Effector CD4-positive, alpha-beta T cell (primary cell): Measurements from ENCODE around the gene CIAO2B.
"Not testable (repeated sequence)": the region's sequence is repeated elsewhere in the genome, so short reads cannot be mapped to it uniquely, and the experiment has no call there.

Experiments used
- DNase-seq: peaks from one replicate; pipeline ENCODE4 v3.0.0-alpha.2; 2020

Gene CIAO2B

GRCh38 chr16:66903544-66904427 is 30.4 kb downstream of the CIAO2B start:
- no peak for DNase-seq

DNA sequence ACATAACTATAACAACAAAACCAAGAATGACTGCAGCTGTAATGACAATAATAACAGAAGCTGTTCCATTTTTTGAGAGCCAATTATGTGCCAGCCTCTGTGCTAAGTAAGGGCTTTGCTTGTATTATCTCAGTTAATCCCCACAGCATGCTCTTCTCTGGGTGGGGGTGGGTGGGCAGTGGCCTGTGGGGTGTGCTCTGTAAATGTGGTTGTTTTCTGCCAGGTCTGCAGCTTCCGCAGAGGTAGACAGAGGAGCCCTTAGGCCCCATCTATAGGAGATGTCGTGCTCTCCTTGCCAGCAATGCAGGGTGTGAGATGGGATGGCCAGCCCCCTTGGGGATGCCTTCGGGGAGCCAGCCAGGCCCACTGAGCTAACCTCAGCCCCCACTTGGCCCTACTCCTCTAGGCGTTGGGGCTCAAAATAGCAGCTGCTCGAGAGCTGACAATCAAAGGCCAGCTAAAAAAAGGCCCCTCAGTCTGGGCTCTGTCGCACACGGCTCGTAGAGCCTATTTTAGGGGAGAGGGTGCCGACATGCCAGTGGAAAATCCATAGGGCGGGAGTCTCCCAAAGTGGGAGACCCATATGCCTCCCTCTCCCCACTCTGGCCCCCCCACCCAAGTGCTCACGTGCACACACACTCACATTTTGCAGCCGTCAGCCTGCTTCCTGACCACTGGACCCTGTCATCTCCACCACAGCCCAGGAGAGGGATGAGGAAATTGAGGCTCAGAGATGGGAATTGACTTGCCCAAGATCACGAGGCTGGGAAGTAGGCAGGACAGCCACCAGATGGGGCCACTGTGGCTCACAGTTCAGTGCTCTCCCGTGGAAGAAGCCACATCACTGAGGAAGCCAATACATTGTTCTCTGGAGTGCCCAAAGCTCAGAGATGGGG is 31.3 kb downstream of the CIAO2B start:
- no peak for DNase-seq

DNA sequence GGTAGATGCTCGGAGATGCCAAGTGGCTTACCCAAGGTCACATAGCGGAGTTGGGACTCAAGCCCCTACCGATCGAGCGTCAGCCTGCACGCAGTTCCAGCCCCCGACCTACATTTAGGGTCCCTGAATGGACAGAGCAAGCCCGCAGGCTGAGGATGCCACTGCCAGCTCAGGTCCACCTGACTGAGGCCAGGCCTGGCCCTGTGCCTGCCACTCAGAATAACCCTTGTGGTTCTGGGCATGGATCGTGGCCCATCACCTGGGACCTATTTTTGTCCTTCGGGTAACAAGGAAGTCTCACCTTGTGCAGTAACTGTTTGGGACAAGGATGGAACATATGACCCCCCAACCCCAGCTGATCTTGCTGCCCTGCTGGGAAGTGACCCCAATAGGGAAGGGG is 32.6 kb downstream of the CIAO2B start:
- DNase-seq, result no peak

DNA sequence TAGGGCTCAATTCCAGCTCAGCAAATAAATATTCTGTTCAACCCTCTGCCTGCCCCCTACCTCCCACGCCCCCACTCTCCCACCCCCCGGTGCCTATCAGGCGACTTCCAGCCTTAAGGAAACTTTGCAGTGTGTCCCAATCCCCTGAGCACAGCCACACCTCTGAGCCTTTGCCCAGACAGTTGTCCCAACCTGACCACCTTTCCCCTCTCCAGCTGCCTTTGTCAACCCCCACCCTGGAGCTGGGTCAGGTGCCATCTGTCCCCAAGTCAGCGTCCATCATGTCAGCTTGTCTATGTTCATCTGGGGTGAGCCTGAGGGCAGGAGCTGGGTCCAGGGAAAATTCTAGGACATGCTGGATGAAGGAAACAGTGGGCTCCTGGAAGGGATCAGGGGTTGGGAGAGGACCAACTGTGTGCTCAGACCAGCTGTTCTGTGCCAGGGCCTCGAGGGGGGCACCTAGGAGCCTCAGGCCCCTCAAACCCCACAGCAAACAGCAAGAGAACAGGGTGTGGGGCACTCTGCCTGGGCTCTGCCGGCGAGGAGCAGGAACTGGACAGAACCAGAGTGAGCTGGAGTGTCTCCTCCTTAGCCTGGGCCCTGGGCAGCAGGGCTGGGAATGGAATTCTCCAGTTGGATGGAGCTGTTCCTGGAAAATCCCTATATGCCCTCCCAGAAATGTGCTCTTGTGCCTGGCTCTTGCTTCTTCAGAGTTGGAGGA is 33.3 kb downstream of the CIAO2B start:
- no peak for DNase-seq

DNA sequence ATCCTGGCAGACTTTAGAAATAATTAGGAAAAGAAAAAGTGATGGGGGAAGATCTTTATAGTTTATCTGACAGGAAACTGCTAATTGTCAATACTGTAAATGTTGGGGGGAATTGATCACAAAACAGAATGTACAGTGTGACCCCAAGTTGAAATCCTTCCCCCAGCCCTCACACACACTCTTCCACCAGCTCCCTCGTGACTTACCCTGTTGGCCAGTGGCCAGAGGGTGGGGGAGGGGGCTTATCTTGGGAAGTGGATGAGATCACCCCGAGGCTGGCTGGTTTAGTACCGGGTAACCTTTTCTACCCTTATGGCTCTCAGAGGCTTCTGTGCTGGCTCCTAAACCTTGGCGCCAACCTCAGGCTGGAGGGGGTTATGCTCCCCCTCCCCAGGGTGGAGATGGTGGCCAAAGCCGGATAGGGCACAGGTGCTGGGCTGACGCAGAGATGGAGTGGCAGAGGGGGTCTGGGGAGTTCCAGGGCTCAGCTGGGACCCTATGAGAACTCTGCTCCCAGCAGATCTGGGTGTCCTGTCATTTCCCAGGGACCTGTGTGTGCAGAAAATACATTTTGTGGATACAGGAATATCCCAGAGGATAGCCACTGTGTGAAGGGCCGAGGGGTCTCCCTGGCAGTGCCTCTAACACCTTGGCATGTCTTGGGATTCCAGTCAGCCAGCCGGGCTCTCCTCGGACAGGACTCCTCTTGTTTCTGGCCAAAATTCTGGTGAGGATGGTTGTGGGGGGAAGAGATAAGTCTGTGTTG is 34.1 kb downstream of the CIAO2B start:
- DNase-seq, result no peak

- DNase-seq, result no peak
Measured at GRCh38 chr16:66899310-66899944, 34.8 kb downstream of the CIAO2B start.

GRCh38 chr16:66898933-66899309 is 35.3 kb downstream of the CIAO2B start:
- DNase-seq, result no peak

- DNase-seq, result no peak
Measured at GRCh38 chr16:66898207-66898606, 36.0 kb downstream of the CIAO2B start.

DNA sequence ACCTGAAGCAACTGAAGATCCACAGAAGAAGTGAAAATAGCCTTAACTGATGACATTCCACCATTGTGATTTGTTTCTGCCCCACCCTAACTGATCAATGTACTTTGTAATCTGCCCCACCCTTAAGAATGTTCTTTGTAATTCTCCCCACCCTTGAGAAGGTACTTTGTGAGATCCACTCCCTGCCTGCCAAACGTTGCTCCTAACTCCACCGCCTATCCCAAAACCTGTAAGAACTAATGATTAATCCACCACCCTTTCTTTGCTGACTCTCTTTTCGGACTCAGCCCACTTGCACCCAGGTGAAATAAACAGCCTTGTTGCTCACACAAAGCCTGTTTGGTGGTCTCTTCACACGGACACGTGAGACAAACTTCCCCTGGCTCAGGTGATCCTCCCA is 37.5 kb downstream of the CIAO2B start:
- DNase-seq, result not testable (repeated sequence)

GRCh38 chr16:66895999-66896398 is 38.2 kb downstream of the CIAO2B start:
- DNase-seq, result no peak

DNA sequence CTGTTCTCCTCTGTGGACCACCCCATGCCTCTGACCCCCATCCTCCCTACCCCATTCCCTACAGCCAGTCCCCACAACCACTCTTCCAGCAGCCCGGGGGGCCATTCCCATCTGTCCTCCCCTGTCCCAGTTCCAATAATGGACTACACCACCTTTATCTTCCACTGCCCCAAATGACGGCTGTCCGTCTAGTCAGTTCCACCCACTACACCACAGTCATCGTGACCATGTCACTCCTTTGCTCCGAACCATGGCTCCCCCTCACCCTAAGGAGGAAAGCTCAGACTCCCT is 38.6 kb downstream of the CIAO2B start:
- no peak for DNase-seq

- peak; percentile 38 for DNase-seq
Measured at GRCh38 chr16:66894948-66895688, 39.1 kb downstream of the CIAO2B start.

GRCh38 chr16:66894055-66894454 is 40.1 kb downstream of the CIAO2B start:
- no peak for DNase-seq

- no peak for DNase-seq
Measured at GRCh38 chr16:66891797-66892196, 42.4 kb downstream of the CIAO2B start.

GRCh38 chr16:66891360-66891759 is 42.8 kb downstream of the CIAO2B start:
- DNase-seq, result no peak

- DNase-seq, result no peak
Measured at GRCh38 chr16:66890799-66891198, 43.4 kb downstream of the CIAO2B start.

GRCh38 chr16:66889622-66890021 is 44.6 kb downstream of the CIAO2B start:
- no peak for DNase-seq

DNA sequence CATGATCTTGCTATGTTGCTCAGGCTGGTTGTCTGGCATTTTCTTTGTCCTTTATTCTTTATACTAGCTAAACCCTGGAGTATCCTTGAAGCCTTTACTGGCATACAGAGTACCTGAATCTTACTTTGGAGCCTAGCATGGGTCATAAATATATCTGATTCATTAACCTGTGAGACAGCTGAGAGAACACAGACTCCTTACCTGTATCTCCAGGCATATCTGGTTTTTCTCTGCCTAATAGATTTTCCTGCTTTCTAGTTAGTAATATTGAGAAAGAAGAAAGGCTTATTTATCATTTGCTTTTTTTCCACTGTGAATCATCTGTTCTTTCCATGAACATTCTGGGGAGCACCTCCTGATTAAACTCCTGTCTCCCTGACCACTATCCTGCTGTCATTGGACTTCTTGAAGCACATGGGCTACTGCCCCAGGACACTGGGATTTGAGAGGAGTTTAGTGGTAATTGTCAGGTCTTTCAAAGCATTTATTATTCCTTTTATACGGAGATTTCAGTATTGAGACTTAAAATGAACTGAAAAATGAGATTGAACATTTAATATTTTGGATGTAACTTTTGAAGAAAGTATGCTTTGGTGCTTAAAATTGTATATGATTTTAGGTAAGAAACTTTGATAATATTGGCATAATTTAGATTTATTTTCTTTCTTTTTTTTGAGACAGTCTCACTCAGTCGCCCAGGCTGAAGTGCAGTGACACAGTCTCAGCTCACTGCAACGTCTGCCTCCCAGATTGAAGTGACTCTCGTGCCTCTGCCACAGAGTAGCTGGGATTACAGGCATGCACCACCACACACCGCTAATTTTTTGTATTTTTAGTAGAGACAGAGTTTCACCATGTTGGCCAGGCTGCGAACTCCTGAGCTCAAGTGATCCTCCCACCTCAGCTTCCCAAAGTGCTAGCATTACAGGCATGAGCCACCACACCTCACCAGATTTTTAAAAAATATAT is 45.3 kb downstream of the CIAO2B start:
- no peak for DNase-seq

GRCh38 chr16:66886914-66887313 is 47.3 kb downstream of the CIAO2B start:
- DNase-seq, result no peak

GRCh38 chr16:66886321-66886720 is 47.9 kb downstream of the CIAO2B start:
- DNase-seq, result no peak
